ENCODE measurements around the gene MTTP. TPM values are rescaled to one million over a fixed set of nuclear protein-coding genes. Genes with fewer than 3 reads are reported as not detected.

MTTP gene
- total RNA-seq, 6 experiments from 2014 or later, result 91.6 to 134 (median 112) TPM

- Histone ChIP-seq H3K4me3 (peak overlapping the region in 2 of 3 donors; percentile 6 to 64), H3K4me1 (peaks cover 0 to 29% (median 5%) of the 10 kb centered on the region in 4 donors)
- ATAC-seq, result peak; percentile 47 to 58 (median 50)
Measured at GRCh38 chr4:99573735-99574368, 772 bp upstream of the MTTP start.

DNA sequence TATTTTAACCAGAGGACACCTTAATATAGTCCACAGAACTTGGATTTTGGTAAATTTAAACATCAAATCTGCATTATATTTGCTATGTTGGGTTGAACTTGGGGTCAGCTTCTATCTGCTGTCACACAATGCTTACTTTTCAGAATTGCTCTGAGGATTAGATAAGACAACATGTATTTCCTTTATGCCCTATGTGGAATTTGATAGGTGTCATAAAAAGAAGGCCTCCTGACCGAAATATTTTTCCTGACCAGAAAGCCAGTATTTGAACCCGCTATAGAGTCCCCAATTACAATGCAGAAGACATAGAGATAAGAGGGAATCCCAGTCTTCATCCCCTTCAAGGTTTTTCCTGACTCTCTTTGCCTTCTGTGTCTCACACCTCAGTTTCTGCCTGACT lies 4.1 kb downstream of the MTTP start:
- no peak for DNase-seq
- WGBS (ENCODE audit: insufficient coverage, low coverage, low lambda C conversion rate, missing lambda C conversion rate), result 71% methylated on average over 2 of the region's 2 CpGs
- H3K36me3 ChIP-seq, result peaks cover 0 to 21% (median 7%) of the 10 kb centered on the region in 4 donors
- peaks cover 0 to 22% (median 7%) of the 10 kb centered on the region in 4 donors for H3K4me1 ChIP-seq
- H3K27me3 ChIP-seq, result no peaks in the 10 kb centered on the region
- TF ChIP-seq POLR2A (IDR thresholded peaks at IDR 0.05) (no peak), CTCF (IDR thresholded peaks at IDR 0.05) (no peak)
- no peaks in the 10 kb centered on the region for H3K9me3 ChIP-seq
- ATAC-seq, result no peak
- no peak overlapping the region for H3K4me3 ChIP-seq
- no peak overlapping the region for H3K27ac ChIP-seq
- intact Hi-C loops (cut with DNase I), result no loop called here

More at GRCh38 chr4:99573735-99574368, 772 bp upstream of the MTTP start:
- Histone ChIP-seq H3K27me3 (no peaks in the 10 kb centered on the region), H3K36me3 (no peaks in the 10 kb centered on the region), H3K27ac (peak overlapping the region; percentile 67 to 77 (median 75)), H3K9me3 (no peaks in the 10 kb centered on the region)
- TF ChIP-seq POLR2A (IDR thresholded peaks at IDR 0.05) (no peak), CTCF (IDR thresholded peaks at IDR 0.05) (no peak)
- WGBS (ENCODE audit: insufficient coverage, low coverage, low lambda C conversion rate, missing lambda C conversion rate), result 45% methylated on average over 1 of the region's 1 CpG
- intact Hi-C loops (cut with DNase I), result no loop called here
- no peak for DNase-seq

- 82% methylated on average over 1 of the region's 1 CpG for WGBS (ENCODE audit: insufficient coverage, low coverage, low lambda C conversion rate, missing lambda C conversion rate)
- H3K4me3 ChIP-seq, result no peak overlapping the region
- ATAC-seq, result no peak
- peaks cover 0 to 38% (median 16%) of the 10 kb centered on the region in 4 donors for H3K4me1 ChIP-seq
- TF ChIP-seq POLR2A (IDR thresholded peaks at IDR 0.05) (no peak), CTCF (IDR thresholded peaks at IDR 0.05) (no peak)
- no peak for DNase-seq
- H3K27me3 ChIP-seq, result no peaks in the 10 kb centered on the region
- intact Hi-C loops (cut with DNase I), result no loop called here
- H3K9me3 ChIP-seq, result no peaks in the 10 kb centered on the region
- no peak overlapping the region for H3K27ac ChIP-seq
- peaks cover 0 to 44% (median 19%) of the 10 kb centered on the region in 4 donors for H3K36me3 ChIP-seq
Measured at GRCh38 chr4:99585516-99585915, 10.9 kb downstream of the MTTP start.

- DNase-seq (no peak), ATAC-seq (peak in 1 of 4 donors; percentile 64)
- no peak overlapping the region for H3K4me3 ChIP-seq
- intact Hi-C loops (cut with DNase I), result no loop called here
- H3K4me1 ChIP-seq, result peaks cover 0 to 35% (median 14%) of the 10 kb centered on the region in 4 donors
- WGBS (ENCODE audit: insufficient coverage, low coverage, low lambda C conversion rate, missing lambda C conversion rate), result 20% methylated on average over 2 of the region's 2 CpGs
- TF ChIP-seq POLR2A (IDR thresholded peaks at IDR 0.05) (no peak), CTCF (IDR thresholded peaks at IDR 0.05) (no peak)
- no peaks in the 10 kb centered on the region for H3K27me3 ChIP-seq
- H3K27ac ChIP-seq, result peak overlapping the region in 1 of 3 donors; percentile 31
- H3K36me3 ChIP-seq, result peaks cover 0 to 50% (median 20%) of the 10 kb centered on the region in 4 donors
- H3K9me3 ChIP-seq, result no peaks in the 10 kb centered on the region
Measured at GRCh38 chr4:99586322-99586721, 11.7 kb downstream of the MTTP start.
